Heart left ventricle (tissue), 13 donors: ENCODE data around the gene IRX1.

ENCODE experiments used
- CTCF ChIP-seq, 12 donors: fragments of 200-600 bp; sonication (generic) in 4 of 12; IDR thresholded peaks; one replicate each; pipeline versions ENCODE4 v1.5.0 to v1.8.0; 2018 to 2022; ENCODE audit warnings: antibody characterized with exemption in 12 of 12, mild to moderate bottlenecking in 5 of 12
- POLR2A ChIP-seq, 2 donors: fragments of 450-650 bp; IDR thresholded peaks; one replicate each; pipeline ENCODE4 v1.6.1; 2017; ENCODE audit warnings: antibody characterized with exemption in 2 of 2, mild to moderate bottlenecking in 2 of 2, moderate library complexity in 2 of 2
- donor health status: ischemic (EF 13 %, LVEDD 7.1; RV severe dilation, severe dysfunction).
- donor health status: DM: no; HTN: yes; CAD: no.
- donor health status: DM: no; HTN: no; CAD: no.
- donor health status: ischemic (EF 25% LVEDD 6.9; RV normal size, moderate dysfunction).
- donor health status: ischemic (EF 25% LVEDD 5.7; RV mildly dilated, moderate dysfunction).
- donor health status: ischemic (EF 35%, LVEDD 5.7; RV mildly dilated, moderate dysfunction).
- donor health status: nonischemic (EF 11% LVEDD 7.7; RV severe dilation, severe dysfunction).
- donor health status: DM: yes; HTN: yes; CAD: no.
- donor health status: PGD.
- donor health status: ischemic (EF 29% LVEDD 5.4; RV normal size, mild dysfunction).
- donor health status: nonischemic (EF 23%, LVEDD 6.1; RV moderate dilation, normal function).

- TF ChIP-seq CTCF (IDR thresholded peaks at IDR 0.05) (no peak), POLR2A (IDR thresholded peaks at IDR 0.05) (no peak)
Observed at GRCh38 chr5:3597167-3598007, 1.8 kb downstream of the IRX1 start.
